Kasumi-1 (cell line): ENCODE data around the gene PGM3.

Source experiments
- DNase-seq, 2 experiments: peaks; one replicate each; lab custom pipeline; 2025; lab: John Stamatoyannopoulos, UW

PGM3 gene

DNA sequence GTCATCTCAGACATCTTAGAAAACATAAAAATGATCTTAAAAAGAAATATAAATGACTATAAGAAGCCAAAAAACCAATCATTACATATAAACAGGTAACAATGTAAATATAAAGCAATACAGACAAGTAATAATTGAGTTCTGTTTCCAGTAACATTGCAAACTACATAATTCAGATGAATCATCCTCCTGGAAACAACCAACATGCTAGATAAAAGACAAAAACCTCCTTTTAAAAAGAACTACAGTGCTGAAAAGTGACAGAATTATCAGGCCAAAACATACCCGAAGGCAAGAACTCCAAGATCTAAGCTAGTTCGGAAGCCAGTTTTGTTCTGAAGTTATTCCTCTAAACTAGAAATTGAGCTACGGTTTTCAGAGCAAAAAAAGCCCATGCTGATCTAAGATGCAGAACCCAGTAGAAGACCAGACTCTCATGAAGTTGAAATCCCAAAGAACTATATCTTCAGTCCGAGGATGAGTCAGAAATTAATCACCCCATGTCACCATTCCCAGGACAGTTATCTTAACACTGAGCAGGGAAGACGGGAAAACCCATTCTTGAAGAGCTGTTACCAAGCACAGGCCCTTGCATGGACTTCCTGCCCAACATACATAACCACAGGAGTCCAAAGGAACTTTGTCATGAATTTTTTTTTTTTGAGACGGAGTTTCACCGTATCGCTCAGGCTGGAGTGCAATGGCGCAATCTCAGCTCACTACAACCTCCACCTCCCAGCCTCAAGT lies 9.8 kb downstream of the PGM3 start:
- DNase-seq: no peak

DNA sequence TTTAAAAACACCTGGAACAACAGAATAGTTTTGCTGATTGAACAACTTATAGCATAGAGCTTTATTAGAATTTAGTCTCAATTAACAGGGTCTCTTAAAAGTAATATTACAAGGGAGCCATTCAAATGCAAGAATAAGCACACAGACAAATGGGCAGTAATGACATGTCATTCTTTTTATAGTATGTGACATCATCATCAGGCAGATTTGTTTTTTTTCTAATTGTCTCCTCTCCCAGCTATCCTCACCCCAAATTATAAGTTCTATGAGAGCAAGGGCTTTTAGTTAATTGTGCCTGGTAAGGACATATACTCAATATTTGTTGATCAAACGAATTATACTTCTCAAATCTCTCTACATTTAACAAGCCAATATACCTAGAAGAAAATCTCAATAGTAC lies 11.0 kb downstream of the PGM3 start:
- DNase-seq: no peak

DNA sequence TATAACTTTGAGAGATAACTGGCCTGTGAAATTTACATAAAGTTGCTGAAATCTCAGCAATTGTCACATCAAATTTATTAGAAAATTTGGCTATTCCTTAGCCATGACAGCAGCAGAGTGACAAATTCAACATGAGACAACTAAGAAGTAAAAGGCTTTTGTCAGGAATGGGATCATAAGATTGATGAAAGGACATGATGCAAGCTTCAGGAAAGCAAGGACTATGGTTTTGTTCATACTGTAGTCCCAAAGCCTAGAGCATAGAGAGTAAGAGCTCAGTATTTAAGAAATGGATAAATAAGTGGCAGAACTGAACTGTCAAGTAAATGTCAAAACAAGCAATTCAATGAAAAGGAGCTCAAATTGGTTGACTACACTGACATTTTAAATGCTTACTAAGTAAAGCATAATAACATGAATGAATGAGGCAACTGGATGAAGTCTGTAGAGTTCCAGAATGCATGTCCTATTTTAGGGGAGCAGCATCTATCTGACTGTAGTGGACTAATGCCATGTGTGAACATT lies 12.6 kb downstream of the PGM3 start:
- no peak for DNase-seq

DNA sequence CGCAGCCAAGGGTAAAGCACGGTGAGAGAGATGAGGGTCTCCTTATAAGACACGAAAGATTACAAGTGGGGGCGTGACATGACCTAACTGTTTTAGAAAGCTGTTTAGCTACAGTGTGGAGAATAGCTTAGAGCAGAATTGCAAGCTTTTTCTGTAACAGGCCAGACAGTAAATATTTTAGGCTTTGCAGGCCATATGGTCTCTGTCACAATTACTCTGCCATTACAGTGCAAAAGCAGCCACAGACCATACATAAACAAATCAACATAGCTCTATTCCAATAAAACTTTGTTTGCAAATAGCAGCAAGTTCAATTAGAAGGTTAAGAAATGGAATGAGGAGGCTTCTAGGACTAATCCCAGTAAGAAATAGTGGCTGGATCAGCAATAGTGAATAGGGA lies 16.8 kb downstream of the PGM3 start:
- no peak for DNase-seq

DNA sequence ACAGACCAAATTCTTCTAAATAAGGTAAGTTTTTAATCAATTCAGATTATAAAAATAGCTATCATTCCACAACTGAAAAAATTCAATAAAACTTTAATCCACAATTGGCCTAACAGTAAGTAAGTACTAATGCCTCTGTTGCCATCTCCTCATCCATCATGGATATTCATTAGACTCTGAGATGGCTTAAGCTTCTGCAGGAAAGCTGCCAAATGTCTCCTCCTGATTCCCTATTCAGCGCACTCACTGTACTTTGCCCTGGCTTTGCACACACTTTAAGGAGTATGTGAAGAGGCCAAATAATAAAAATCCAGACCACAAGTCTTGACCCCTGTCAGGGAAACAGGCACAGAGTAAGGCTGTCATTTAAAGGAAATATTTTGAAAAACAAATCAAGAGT lies 23.6 kb downstream of the PGM3 start:
- DNase-seq: no peak

DNA sequence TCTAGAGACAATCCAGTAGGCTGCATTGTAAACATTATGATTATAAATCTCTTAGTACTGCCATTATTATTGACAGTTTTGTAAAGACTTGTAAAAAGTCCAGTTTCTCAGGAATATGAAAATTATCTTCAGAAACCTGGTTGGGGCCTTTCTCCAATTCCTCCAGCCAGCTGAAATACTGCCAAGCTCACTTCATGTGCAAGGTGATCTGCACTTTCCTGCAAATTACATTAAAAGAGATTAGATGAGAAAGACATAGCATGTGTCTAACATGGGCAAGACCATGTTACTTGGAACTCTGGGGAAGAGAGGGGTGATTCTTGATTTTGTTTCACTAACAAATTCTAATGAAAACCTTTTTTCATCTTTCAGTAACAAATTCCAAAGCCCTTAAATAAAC lies 24.0 kb downstream of the PGM3 start:
- DNase-seq: no peak

DNA sequence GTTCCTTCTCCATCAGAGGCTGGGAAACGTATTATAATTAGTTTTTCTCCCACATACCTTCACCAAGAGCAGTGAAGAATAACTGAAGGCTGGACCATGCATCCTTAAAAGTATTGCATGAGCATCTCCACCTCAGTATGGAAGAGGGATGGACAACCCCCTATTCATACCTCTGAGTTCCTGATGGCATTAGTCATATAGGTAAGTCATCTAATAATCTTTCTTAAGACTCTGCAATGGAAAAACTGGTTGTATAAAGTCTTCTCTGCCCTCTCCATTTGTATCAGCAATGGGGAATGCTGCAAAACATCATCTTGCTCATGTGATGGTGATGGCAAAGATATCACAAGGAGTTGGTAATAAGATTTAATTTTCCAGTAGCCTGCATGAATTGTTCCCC lies 24.5 kb downstream of the PGM3 start:
- no peak for DNase-seq

DNA sequence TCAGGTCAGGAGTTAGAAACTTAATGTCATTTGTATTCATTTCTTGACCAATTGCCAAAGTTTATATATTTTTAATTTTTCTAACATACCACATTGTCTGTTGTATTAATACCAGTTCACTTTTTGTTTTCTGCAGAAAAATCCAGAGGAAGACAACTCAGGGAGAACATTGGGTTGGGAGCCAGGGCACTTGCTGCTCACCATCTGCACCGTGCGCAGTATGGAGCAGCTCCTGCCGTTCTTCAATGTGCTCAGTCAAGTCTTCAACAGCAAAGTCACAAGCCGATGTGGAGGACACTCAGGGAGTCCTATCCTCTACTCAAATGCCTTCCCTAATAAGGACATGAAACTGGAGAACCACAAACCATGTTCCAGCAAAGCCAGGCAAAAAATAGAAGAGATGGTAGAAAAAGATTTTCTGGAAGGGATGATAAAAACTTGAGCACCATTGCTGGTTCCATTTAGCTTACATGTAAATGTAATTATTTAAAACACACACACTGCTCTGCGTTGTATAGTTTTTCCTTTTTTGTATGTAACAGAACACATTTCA lies 25.3 kb downstream of the PGM3 start:
- DNase-seq: no peak

DNA sequence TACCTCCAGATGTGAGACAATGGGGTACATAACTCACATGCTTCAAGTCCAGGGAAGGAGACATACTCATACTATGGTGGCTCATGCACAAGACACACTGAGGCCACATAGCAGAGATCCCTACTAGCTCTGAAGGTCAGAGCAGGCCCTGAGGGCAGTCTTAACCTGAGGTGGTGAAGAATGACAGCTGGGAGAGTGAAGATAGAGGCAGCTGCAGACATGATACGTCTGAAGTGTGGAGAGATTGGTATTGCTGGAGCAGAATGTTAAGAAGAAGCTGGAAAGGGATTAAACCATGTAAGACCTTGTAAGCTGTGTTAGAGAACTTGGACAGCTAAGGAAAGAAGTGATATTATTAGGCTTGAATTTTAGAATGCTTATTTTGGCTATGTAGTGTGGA lies 32.9 kb downstream of the PGM3 start:
- DNase-seq: no peak

DNA sequence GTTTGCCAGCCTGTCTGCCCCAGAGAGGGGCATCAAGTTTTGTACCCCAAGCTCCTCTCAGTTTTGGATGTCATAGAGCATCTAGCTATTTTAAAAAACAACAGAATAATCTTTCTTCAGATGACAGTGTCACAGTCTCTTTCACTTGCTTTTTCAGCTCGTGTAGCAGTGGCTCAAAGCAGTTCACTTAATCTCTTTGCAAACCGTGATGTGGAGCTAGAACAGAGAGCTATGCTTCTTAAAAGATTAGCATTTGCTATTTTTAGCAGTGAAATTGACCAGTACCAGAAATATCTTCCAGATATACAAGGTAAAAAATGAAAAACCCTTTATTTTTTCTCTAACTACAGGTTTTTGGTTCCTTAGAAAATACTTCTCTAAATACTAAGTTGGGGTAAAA lies 37.3 kb downstream of the PGM3 start:
- no peak for DNase-seq

DNA sequence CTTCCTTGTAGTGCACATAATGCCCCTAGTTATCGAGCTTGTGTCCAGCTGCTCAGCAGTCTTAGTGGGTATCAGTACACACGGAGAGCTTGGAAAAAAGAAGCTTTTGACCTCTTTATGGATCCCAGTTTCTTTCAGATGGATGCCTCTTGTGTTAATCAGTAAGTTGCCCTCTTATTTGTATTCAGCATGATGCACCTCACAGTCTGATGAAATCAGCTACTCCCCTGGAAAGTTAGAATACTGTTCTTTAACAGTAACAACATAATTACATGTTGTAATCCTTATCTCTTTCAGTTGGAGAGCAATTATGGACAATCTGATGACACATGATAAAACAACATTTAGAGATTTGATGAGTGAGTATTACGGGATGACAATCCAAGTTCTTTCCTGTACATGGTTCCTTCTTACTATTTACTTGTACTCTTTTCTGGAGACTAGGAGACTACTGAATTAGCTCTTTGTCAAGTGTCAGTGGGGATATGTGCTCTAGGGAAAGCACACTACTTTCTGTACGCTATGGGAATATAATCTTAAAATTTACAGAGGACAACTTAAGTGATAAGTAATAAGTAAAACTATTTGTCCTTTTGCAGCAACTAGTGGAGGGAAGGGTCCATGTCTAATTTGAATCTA lies 39.1 kb downstream of the PGM3 start:
- DNase-seq: no peak

DNA sequence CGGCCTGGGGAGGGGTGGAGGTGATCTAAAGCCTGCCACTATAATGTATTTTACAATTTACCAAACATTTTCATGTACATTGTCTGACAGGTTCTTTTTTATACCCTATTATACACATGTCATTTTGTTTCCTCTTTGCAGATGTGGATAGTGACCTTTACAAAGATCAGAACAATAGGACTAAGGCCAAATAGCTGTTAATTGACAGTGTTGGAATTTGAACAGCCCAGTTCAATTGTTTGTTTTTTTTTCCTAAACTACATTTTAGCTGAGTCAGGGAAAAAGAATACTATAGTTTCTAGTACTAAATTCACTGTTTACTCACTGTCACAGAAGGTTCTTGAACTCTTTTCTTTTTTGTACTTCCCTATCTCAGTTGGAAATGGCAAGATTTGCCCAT lies 40.2 kb downstream of the PGM3 start:
- DNase-seq: no peak

DNA sequence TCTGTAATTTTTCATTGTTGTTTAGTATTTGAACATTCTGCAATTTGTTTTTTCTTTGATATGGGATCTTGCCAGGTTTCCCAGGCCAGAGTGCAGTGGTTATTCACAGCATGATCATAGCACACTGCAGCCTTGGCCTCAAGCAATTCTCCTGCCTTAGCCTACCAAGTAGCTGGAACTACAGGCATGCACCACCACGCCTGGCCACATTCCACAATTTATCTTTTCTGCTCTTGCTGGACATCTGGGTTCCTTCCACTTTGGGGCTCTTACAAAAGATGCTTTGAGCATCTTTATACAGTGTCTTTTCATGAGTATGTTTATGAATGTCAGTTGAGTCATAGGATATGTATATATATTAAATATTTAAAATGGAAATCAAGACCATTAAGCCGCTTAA lies 42.0 kb downstream of the PGM3 start:
- DNase-seq: no peak

DNA sequence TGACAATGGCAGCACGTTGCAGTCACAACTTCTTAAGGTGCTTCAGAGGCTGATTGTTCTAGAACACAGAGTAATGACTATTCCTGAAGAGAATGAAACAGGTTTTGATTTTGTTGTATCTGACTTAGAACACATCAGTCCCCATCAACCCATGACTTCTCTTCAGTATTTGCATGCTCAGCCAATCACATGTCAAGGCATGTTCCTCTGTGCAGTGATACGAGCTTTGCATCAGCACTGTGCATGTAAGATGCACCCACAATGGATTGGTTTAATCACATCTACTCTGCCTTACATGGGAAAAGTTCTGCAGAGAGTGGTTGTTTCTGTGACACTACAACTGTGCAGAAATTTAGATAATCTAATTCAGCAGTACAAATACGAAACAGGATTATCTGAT lies 54.3 kb downstream of the PGM3 start:
- DNase-seq: no peak

DNA sequence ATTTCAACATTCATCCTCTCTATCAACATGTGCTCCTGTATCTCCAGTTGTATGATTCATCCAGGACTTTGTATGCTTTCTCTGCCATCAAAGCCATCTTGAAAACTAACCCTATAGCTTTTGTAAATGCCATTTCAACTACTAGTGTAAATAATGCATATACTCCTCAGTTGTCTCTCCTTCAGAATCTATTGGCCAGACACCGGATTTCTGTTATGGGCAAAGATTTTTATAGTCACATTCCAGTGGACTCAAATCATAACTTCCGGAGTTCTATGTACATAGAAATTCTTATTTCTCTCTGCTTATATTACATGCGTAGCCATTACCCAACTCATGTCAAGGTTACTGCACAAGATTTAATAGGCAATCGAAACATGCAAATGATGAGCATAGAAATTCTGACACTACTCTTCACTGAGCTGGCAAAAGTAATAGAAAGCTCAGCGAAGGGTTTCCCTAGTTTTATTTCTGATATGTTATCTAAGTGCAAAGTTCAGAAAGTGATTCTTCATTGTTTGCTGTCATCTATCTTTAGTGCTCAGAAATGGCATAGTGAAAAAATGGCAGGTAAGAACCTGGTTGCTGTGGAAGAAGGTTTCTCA lies 54.8 kb downstream of the PGM3 start:
- no peak for DNase-seq

DNA sequence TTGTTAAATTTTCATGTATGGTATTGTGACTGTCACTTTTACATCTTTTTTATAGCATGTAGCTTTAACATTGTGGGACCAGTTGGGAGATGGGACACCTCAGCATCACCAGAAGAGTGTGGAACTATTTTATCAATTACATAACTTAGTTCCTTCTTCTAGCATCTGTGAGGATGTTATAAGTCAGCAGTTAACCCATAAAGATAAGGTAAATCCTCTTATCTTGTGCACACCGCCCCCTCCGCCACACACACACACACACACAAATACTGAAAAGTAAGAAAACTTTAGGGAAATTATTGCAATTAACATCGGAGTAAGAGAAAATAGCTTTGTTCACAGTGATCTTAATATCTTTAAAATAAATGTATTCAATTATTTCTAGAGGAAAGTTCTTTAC lies 60.9 kb downstream of the PGM3 start:
- DNase-seq: no peak

DNA sequence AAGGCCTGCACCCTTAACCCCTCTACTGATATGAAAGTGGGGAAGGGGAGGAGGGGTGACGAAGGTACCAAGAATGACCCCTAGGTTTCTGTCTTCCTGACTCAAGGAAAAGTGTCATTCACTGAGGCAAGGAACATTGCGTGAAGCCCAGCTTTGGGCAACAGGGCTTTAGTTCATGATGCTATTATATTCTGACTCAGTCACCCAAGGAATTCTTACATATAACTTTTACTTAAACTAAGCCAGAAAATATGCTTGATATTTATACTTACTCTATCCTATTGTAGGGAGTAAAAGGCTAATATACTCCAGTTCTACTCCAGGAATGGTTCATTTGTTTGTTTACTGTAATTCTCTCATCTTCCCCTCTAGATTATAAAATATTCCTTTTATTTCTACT lies 65.1 kb downstream of the PGM3 start:
- no peak for DNase-seq

DNA sequence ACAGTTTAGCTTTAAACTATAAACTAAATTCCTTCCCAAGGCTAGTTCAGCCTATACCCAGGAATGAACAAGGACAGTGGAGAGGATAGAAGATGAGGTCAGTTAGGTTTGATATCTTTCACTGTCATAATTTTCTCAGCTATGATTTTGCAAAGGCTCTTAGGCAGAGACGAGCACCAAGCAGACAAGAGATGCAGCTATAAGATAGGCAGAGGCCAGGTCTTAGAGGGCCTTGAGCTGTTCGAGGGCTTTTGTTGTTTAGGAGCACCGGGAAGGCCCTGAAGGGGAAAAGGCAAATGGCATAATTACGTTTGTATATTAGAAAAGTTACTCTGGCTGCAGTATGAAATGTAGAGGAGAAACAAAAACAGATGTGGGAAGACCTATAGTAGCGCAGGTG lies 65.8 kb downstream of the PGM3 start:
- no peak for DNase-seq

DNA sequence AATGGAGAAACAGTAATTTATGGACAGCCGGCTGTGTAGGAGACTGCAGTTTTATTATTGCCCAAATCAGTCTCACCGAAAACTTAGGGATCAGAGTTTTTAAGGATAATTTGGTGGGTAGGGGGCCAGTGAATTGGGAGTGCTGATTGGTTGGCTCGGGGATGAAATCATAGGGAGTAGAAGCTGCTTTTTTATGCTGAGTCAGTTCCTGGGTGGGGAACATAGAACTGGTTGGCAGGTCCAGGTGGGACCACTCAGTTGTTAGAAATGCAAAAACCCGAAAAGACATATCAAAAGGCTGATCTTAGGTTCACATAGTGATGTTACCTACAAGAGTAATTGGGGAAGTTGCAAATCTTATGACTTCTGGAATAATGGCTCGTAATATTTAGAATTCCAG lies 66.3 kb downstream of the PGM3 start:
- DNase-seq: no peak

DNA sequence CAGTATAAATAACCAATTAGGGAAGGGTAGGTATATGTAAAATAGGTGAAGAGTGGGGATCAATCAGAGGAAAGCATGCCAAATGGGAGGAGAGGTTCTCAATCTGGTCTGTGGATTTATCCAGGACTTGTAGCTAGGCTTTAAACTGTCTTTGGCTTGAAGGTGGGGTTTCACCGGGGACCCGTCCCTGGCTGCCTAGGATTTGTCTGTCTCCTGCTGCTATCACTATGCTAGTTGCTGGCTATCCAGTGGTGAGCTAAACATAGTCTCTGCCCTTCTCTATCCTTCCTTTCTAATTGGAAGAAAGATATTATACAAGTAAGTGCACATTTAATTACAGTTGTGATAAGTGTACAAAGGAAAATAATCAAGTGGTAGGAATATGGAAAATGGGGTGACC lies 66.8 kb downstream of the PGM3 start:
- no peak for DNase-seq

DNA sequence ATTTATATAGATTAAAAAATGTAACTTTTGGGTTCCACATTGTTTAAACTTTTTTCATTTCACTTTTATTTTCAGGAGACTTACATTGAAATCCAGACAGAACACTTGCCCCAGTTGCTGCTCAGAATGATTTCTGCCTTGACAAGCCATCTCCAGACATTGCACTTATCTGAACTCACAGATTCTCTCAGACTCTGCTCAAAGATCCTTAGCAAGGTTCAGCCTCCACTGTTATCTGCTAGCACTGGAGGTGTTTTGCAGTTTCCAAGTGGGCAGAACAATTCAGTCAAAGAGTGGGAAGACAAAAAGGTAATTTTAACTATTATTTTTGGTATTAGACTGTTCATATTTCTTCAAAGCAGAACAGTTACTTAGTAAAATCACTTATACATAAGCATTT lies 67.6 kb downstream of the PGM3 start:
- DNase-seq: no peak

DNA sequence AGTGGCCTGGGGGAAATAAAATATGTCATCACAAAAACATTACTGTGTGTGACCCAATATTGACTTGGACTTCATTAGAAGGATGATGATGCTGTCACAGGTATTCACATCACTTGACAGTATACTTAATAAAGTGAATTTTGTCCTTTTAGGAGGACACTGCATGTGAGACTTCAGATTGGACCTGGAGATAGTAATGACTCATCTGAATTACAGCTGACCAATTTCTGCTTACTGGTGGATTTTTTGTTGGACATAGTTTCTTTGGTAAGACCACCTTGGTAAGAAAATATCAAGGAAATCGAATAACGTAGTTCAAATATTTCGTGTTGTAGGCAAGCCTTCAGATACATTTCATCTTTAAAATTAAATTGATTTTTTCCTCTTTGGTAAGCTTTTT lies 68.5 kb downstream of the PGM3 start:
- no peak for DNase-seq

DNA sequence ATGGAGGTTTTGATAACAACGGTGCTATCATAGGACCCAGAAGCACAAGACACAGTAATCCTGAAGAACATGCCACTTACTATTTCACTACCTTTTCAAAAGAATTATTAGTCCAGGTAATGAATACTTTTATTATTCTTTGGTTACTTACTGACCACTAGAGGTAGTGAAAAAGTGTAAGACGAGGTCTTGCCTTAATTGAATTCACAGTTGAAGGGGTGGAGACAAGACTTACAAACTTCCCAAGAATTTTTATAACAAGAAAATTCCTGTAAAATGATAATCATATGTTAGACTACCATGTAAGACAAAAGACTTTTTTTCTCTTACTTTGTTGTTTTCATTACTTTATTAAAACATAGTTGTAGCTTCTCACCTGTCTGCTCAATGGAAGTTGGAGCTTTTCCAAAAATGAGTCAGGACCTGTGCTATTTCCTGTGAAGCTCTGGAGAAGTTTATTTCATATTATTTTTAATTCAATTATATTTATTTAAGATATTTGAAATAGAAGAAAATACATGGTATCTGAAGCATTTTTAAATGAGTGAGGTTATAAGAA lies 73.2 kb downstream of the PGM3 start:
- no peak for DNase-seq
